ENCODE results near the gene EVI2A. TPM values are rescaled to one million over a fixed set of nuclear protein-coding genes. Genes with fewer than 3 reads are reported as not detected.

EVI2A gene
- total RNA-seq, 2 experiments from 2014 or later: 37.8 to 38.4 TPM

- Mint-ChIP-seq H3K27ac (no peak overlapping the region), H3K4me3 (no peak overlapping the region), H3K27me3 (no peaks in the 10 kb centered on the region), H3K36me3 (ENCODE audit: low read depth) (peaks cover 57% of the 10 kb centered on the region), H3K4me1 (ENCODE audit: low read depth) (no peaks in the 10 kb centered on the region), H3K9me3 (no peaks in the 10 kb centered on the region)
- no peak overlapping the region for H3K27ac ChIP-seq (ENCODE audit: low read depth in 1 of 2, low read length in 2 of 2)
- no peaks in the 10 kb centered on the region for H3K27me3 ChIP-seq (ENCODE audit: control insufficient read depth in 1 of 2, insufficient read depth in 2 of 2, low read length in 2 of 2)
- no peak for TF ChIP-seq CTCF (IDR thresholded peaks at IDR 0.05)
- ChIA-PET POLR2A (interaction anchor here (0.7 to 1.2 kb wide), 2 partner anchors 19 to 61 kb away, joined by 3 to 5 read pairs; partner anchors contain the start of gene EVI2A), CTCF (interaction anchor here (0.6 kb wide), 1 partner anchor 86 kb away, joined by 3 read pairs; no protein-coding TSS in a partner anchor)
- no peaks in the 10 kb centered on the region for H3K9me3 ChIP-seq (ENCODE audit: control insufficient read depth in 1 of 2, insufficient read depth in 1 of 2, low read length in 2 of 2)
- DNase-seq: no peak
- H3K36me3 ChIP-seq (ENCODE audit: insufficient read depth, low read length): peaks cover 45% of the 10 kb centered on the region
- H3K4me1 ChIP-seq (ENCODE audit: insufficient read depth, low read length): no peaks in the 10 kb centered on the region
- ATAC-seq (ENCODE audit: poor library complexity): no peak
- intact Hi-C loops (cut with DNase I, micrococcal nuclease): no loop called here
- no peak overlapping the region for H3K4me3 ChIP-seq (ENCODE audit: low read length)
Observed at GRCh38 chr17:31339906-31340661, 18.7 kb upstream of the EVI2A start.

GRCh38 chr17:31329221-31329620, 7.8 kb upstream of the EVI2A start:
- Mint-ChIP-seq H3K4me1 (ENCODE audit: low read depth) (no peaks in the 10 kb centered on the region), H3K9me3 (no peaks in the 10 kb centered on the region), H3K27me3 (no peaks in the 10 kb centered on the region), H3K36me3 (ENCODE audit: low read depth) (peaks cover 27% of the 10 kb centered on the region), H3K27ac (no peak overlapping the region), H3K4me3 (no peak overlapping the region)
- Histone ChIP-seq H3K9me3 (ENCODE audit: control insufficient read depth in 1 of 2, insufficient read depth in 1 of 2, low read length in 2 of 2) (no peaks in the 10 kb centered on the region), H3K27me3 (ENCODE audit: control insufficient read depth in 1 of 2, insufficient read depth in 2 of 2, low read length in 2 of 2) (no peaks in the 10 kb centered on the region), H3K27ac (ENCODE audit: low read depth in 1 of 2, low read length in 2 of 2) (no peak overlapping the region), H3K4me3 (ENCODE audit: low read length) (no peak overlapping the region), H3K4me1 (ENCODE audit: insufficient read depth, low read length) (no peaks in the 10 kb centered on the region), H3K36me3 (ENCODE audit: insufficient read depth, low read length) (peaks cover 26% of the 10 kb centered on the region)
- ChIA-PET POLR2A (interaction anchor here (1.1 to 1.4 kb wide), 2 partner anchors 12 to 15 kb away, joined by 3 to 4 read pairs; partner anchors contain the start of gene EVI2B), CTCF (interaction anchor here (1.1 kb wide), 1 partner anchor 44 kb away, joined by 3 read pairs; no protein-coding TSS in a partner anchor)
- no peak for TF ChIP-seq CTCF (IDR thresholded peaks at IDR 0.05)
- intact Hi-C loops (cut with DNase I, micrococcal nuclease): loop anchor here in 1 of 2 experiments (5.0 to 10.0 kb wide), 2 partner anchors 33 to 64 kb away; no protein-coding TSS in a partner anchor
- no peak for ATAC-seq (ENCODE audit: poor library complexity)
- no peak for DNase-seq

GRCh38 chr17:31328160-31328535, 6.7 kb upstream of the EVI2A start:
- Histone ChIP-seq H3K27me3 (ENCODE audit: control insufficient read depth in 1 of 2, insufficient read depth in 2 of 2, low read length in 2 of 2) (no peaks in the 10 kb centered on the region), H3K4me1 (ENCODE audit: insufficient read depth, low read length) (no peaks in the 10 kb centered on the region), H3K9me3 (ENCODE audit: control insufficient read depth in 1 of 2, insufficient read depth in 1 of 2, low read length in 2 of 2) (no peaks in the 10 kb centered on the region), H3K36me3 (ENCODE audit: insufficient read depth, low read length) (peaks cover 26% of the 10 kb centered on the region), H3K27ac (ENCODE audit: low read depth in 1 of 2, low read length in 2 of 2) (no peak overlapping the region), H3K4me3 (ENCODE audit: low read length) (no peak overlapping the region)
- no peak overlapping the region for H3K27ac Mint-ChIP-seq
- POLR2A ChIA-PET: interaction anchor here (1.1 to 1.4 kb wide), 2 partner anchors 11 to 14 kb away, joined by 3 to 4 read pairs; partner anchors contain the start of gene EVI2B
- CTCF ChIA-PET: no interaction called here
- ATAC-seq (ENCODE audit: poor library complexity): no peak
- DNase-seq: no peak
- H3K9me3 Mint-ChIP-seq: no peaks in the 10 kb centered on the region
- intact Hi-C loops (cut with DNase I, micrococcal nuclease): loop anchor here in 1 of 2 experiments (5.0 to 10.0 kb wide), 2 partner anchors 34 to 63 kb away; no protein-coding TSS in a partner anchor
- peaks cover 7% of the 10 kb centered on the region for H3K4me1 Mint-ChIP-seq (ENCODE audit: low read depth)
- H3K36me3 Mint-ChIP-seq (ENCODE audit: low read depth): peaks cover 27% of the 10 kb centered on the region
- TF ChIP-seq CTCF (IDR thresholded peaks at IDR 0.05): no peak
- H3K27me3 Mint-ChIP-seq: no peaks in the 10 kb centered on the region
- no peak overlapping the region for H3K4me3 Mint-ChIP-seq

All from CD4-positive, alpha-beta T cell (primary cell).